HG03097 (cell line): ENCODE measurements around the gene CALN1.
"Not testable (repeated sequence)": the region's sequence is repeated elsewhere in the genome, so short reads cannot be mapped to it uniquely, and the experiment has no call there.

Experiments used
- ATAC-seq: cut with Tn5 transposase; IDR thresholded peaks from one replicate; pipeline ENCODE4 v1.9.1; 2021; ENCODE audit not compliant: unreplicated experiment, low FRiP score

The CALN1 gene

DNA sequence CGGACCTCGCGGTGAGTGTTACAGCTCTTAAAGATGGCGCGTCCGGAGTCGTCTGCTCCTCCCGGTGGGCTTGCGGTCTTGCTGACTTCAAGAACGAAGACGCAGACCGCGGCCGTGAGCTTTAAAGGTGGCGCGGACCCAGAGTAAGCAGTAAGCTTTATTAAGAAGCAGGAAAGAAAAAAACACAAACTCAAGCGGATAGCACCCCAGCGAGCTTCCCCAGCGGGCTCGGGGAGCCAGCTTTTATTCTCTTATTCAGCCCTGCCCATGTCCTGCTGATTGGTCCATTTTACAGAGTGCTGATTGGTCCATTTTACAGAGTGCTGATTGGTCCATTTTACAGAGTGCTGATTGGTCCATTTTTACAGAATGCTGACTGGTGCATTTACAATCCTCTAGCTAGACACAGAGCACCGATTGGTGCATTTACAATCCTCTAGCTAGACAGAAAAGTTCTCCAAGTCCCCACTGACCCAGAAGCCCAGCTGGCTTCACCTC, at the start of gene CALN1:
Gene CALN1, minus strand, starts transcription at position 218 of the 498 bp plus-strand sequence.
- not testable (repeated sequence) for ATAC-seq

DNA sequence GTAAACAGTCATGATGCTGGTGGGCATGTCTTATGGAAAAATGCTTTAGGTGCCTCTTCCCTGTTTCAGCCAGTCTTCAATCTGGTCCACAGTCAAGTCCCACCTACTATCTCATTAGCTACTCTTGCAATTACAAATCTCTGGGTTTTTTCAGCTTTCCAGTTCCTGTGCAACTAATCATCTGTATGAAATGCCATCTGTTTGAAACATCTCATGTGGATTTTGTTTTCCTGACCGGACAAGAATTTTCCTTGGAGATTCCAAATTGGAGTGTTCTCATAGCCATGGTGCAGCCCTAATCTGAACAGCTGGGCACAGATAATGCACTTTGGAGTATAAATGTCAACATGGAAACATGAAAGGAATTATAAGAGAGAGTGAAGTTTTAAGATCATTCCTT, 41.3 kb upstream of the CALN1 start:
- ATAC-seq = no peak

DNA sequence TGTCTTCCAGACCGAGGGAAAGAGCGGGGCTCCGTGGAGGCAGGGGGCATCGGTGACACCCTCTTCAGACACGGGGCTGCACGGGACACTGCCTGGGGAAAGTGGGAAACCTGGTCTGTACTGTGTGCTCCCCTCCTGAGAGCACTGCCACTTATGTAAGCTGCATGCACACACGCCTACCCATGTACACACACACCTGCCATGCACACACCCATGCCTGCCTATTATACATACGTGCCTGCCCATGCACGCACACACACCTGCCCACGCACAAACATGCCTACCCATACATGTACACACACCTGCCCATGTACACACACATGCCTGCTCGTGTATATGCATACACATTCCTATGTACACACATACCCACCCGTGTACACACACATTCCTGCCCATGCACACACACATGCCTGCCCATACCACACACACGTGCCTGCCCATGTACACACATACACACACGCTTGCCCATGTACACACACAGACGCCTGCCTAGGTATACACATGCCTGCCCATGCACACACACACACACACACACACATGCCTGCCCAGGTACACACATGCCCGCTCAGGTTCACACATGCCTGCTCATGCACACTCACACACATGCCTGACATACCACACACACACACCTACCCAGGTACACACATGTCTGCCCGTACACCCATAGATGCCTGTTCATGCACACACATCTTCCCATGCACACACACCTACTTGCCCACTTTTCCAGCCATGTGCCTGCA, 35.5 kb upstream of the CALN1 start:
- no peak for ATAC-seq

DNA sequence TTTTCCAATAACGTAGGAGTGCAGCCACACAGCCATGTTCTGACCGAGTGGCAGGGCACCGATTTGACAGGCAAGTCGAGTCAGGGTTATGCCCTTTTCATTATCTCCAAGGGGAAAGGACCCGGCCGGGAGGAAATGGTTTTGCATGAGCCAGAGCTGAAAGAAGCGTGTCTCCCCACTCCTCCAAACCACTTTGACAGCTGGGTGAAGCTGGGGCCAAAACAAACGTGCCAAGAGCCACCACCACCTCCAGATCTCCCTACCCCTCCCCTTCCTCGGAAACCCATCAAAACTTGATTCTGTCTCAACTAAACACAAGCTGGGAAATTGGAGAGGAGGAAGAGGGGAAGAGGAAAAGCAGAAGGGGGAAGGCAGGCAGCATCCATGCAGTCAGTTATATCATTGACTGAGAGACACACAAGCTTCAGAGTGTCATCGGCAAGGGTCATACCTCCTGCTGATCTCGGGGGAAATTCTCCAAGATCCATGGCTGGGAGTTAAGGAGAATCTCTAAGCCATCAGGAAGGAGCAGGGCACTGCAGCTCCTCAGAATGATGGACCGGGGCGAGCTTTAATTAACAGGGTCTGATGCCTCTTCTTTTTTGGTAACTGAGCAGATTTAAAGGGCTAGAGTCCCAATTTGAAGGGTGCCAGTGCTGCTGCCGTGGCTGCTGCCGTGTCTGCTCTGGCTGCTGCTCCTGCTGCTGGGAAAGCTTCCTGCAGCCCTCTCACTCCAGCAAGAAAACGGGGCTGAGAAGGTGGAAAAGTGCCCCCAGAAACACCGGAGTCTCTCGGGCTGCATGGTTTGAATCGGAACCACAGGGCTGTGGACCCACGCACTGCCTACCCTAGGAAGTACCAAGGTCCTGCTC, 34.7 kb upstream of the CALN1 start:
- no peak for ATAC-seq

DNA sequence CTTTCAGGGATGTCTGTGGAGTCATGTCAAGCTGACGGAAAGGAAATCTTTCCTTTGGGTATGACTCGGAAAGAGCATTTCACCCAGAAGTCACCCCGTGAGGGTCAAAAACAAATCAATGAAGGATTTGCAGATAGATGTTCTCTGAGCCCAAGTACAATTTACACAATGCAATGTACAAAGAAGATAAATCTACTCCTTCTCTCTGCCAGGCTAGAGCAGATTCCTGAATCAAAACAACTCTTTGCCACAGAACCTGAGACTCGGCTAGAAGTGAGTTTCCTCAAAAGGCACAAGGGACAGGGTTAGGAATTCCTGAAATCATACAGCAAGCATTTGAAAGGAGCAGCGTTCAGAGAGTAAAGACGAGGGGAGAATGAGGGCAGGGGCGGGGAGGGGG, 34.0 kb upstream of the CALN1 start:
- no peak for ATAC-seq

DNA sequence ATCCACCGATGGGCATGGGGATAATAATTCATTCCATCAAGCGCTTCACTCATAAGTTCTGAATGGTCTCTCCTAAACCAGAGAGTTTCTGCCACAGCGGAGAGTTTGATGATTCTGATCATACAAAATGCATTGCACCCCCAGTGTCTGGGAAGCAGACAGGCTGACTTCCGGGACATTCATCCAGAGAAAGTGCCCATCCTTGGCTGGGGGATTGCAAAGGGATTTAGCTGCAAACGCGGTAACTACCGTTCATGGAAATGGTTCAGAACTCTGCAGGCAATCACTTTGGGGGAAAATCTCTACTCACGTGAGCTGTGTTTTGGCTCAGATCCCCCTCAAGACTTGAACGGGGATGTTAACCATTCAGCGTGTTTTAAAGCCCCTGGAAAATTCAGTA, 33.4 kb upstream of the CALN1 start:
- ATAC-seq = no peak

DNA sequence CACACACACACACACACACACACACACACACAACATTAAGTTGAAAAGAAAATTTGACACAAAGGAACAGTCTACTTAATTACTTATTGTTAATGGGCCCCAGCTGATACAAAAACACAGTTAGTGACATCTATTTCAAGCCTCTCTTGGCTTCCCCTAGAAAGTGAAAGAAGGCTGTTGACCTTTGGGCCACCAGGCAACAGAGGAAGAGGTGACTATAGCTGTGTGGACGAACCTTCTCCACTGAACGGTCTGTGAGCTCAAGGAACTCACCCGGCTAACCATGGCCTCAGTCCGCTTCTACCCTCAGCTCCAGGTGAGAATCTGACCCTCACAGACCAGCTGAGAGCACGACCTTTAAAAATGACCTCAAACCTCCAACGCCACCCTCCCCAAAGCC, 32.9 kb upstream of the CALN1 start:
- no peak for ATAC-seq

DNA sequence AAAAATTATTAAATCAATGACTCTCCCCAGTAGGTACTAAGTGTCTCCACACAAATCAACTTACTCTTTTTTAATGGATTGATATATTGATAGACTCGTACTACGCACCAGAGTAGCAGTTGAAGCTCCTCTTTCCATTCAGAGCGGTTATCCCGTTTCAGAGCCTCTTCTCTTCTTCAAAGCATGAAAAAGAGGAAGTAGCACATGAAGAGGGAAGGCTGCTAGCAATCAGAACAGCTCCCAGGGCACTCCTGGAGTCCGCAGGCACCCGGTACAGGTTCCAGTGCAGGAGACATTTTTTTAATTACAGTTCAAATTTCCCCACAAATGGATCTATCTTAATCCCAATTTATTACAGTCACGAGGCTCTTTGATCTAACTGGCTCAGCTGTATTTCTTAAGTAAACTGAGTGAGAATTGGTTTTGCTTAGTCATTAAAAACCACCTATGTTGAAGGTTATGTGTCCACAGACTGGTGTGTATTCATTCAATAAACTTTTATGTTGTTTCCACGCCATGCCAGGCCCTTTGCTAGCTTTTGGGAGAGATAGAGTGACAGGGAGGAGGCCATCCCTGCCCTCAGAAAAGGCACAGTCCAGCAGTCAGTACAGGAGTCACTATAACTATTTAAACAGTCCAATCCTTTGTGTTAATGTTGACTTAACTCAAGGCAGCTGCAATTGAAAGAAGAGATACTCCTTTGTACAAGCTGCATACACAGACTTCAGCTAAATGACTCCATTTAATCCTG, 32.1 kb upstream of the CALN1 start:
- no peak for ATAC-seq

DNA sequence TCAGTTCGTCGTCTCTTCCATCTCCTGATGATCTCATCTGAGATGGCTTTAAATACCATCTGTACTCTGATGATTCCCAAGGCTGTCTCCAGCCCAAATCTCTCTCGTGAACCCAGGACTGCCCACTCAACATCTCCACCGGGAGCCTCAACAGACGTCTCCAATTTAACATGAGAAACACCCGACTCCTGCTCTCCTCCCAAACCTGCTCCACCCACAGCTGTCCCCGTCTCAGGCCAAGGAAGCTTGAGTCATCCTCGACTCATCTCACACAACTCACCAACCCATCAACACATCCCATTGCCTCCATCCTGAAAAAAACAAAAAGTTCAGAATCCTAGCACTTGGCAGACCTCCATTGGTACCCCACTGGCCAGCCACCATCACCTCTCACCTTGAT, 29.7 kb upstream of the CALN1 start:
- no peak for ATAC-seq

DNA sequence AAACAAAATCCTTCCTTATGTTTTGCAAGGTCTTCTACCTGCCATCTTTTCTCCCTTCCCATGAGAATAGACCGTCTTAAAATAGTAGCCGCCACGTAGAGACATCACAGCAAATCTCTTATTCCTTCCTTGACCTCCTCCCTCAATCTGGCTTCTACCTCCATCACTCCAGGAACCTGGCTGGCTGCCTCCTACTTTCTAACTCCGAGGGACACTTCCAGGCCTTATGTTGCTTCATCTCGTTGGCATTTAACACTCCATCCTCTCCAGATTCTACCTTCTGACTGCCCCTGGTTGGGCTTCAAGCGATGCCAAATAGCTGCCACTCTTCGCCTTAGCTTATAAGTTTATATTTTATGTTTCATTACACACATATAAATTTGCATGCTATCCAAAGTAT, 26.4 kb upstream of the CALN1 start:
- ATAC-seq = no peak

DNA sequence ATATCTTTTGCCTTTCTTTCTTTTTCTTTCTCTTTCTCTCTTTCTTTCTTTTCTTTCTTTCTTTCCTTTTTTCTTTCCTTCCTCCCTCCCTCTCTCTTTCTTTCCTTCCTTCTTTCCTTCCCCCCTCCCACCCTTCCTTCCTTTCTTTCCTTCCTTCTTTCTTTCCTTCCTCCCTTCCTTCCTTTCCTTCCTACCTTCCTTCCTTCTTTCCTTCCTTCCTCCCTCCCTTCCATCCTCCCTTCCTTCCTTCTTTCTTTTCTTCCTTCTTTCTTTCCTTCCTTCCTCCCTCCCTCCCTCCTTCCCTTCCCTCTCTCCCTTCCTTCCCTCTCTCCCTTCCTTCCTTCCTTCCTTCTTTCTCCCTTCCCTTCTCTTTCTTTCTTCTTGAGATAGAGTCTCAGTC, 25.5 kb upstream of the CALN1 start:
- ATAC-seq = no peak

DNA sequence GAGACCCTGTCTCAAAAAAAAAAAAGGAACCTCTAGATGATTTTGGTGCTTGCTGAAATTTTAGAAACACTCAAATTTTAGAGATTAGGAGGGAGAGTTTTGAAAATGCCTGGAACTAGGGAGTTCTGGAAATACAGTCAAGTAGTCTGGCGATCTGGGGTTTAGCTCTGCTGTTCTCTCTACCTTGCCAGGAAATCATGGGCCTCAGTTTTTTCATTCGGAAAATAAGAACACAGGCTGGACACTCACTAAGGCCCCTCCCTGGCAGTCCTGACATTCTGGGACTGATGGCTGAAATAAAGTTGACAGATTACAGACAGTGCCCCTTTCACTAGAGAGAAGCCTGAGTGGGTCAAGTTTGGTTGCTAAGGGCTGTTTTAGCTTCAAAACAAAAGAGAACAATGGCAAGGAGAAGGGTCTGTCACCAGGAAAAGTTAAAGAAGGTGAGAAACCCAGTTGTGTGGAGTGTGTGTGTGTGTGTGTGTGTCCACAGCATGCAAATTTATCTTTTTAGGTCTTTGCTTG, 25.0 kb upstream of the CALN1 start:
- no peak for ATAC-seq

DNA sequence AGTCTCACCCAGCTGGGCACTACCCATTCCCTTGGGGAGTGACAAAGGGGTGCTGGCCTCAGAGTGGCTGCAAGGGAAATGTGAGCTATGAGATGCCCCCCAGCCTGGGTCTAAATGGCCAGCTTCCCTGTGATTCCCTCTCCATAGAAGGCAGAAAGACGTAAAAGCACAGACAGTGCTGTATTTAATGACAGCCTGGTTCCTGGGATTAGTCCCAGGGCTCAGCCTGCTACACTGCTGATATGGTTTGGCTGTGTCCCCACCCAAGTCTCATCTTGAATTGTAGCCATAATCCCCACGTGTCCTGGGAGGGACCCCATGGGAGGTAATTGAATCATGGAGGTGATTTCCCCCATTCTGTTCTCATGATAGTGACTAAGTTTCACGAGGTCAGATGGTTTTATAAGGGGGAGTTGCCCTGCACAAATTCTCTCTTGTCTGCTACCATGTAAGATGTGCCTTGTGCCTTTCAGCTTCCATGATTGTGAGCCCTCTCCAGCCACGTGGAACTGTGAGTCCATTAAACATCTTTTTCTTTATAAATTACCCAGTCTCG, 23.9 kb upstream of the CALN1 start:
- no peak for ATAC-seq

DNA sequence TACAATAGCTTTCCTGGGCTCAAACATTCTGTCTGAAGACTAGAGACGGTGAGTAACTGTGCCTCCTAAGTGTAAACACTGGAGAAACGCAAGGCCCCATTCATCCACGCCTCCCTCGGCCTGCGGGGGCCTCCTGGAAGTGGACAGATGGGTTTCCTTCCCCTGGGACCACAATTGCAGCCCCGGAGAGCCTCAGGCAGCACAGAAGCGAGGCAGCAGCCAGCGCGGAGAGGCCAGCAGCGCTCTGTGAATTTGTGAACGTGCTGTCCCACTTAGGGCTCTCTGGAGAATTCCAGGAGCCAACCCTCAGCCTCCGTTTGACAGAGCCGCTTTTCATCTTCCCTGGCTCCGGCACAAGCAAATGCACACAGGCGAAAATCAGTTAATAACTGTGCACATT, 23.2 kb upstream of the CALN1 start:
- no peak for ATAC-seq

DNA sequence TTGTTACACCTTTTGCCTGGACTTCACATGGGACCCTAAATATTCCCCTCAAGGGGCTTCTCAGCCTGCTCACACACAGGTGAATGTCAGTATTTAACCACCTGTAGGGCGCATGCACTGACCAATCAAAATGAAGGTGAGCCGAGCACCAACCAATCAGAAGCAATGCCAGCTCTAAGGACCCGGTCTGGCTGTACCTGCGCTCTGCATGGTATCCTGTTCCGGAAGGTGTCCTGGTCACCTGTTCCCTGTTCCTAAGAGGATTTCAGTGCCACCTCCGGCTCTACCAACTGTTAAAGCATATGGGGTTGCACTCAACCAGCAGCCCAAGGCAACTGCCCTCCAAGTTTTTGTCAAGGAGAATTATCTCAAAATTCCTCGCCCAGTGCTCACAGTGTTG, 18.4 kb upstream of the CALN1 start:
- ATAC-seq = no peak

DNA sequence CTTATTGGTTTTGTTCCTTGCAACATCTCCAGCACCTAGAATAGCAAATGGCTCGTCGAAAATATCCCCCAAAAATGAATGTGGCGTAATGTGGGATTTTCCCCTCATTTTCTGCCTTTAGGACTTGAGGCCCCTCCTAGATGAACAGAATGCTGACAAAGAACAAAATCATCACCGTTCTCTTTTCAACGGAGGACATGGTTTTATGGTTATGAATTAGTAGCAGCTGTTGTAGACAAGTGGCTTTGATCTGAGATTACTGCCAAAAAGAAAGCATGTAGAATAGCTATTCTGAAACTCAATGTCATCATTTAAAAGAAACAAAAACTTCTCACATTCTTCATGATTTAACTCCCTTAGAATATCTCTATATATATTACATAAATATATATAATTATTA, 17.2 kb upstream of the CALN1 start:
- ATAC-seq = no peak

DNA sequence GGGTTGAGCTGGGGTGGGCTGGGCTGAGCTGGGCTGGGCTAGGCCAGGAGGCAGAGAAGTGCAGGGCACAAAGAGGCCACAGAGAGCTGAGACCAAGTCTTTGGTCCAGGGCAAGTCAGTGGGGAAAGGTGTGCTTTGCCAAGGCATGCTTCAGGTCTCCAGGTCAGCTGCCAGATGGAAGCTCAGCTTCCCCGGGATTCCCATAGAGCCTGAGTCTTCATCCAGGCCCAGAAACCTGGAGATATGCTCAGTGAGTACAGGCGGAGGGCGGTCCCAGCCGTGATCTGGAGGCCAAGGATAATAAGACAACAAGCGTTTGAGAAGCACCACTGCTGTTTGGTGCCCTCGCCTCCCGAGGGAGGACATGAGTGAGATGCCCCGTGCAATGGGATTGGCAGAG, 4.7 kb upstream of the CALN1 start:
- no peak for ATAC-seq

DNA sequence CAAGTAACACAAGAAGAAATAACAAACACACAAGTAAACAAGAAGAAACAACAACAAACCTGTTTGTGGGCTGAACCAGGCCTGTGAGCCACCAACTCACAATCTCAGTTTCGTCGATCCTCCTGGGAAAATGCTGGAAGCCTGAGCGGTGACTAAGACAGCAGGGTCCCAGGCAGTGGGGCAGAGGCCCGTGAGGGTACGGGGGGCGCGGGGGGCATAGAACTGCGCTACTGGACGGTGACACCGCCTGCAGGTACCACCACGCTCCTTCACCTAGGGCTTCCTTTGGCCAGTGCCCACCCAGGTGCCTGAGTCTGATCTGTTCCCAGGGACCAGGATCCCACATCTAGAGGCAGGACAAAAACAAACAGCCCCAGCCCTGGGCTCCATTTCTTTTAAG, 3.4 kb upstream of the CALN1 start:
- ATAC-seq = no peak

DNA sequence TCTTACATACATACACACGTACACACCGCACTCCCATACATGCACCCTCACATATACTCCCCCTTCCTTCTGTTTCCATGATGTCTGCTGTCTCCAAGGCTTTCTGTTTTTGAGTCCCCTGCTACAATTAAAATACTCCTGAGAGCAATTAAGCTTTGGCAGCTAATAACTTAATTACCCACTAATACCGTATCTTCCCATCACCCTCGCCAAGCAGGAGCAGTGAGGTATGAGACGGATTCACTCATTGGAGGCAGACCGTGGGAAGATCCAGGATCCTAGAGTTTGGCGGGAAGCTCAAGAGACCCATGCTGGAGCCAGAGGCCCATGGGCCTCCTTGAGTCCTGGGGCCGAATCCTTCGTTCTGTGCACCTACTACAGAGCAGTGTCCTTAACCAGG, 1.7 kb upstream of the CALN1 start:
- ATAC-seq = no peak

DNA sequence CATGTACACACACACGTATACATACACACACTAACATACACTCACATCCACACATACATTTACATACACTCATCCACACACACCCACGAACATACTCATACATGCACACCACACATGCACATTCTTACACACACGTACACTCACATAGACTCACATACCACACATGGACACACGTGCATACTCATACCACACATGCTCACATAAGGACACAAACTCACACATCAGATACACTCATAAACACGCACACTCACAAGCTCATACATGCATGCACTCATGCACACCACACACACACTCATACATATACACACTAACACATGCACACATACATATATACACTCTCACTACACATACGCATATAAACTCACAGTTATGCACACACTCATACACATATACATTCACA, 1.2 kb upstream of the CALN1 start:
- ATAC-seq = no peak

DNA sequence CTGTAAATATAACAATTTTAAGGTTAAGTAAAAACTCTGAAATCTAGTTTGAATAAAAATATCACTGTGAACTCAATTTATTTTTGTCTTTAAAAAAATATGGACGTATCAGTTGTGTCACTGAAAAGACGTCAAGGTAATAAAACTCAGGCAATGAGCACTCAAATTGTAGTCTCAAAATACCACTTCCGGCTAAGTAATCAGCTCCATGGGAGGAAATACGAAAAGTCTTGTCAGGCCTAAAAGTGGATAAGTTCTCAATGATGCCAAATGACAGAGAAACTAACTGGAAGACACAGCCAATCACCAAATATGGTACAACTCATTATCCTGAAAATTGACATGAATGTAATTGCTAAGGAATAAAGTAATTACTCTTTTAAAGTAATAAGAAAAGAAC, 719 bp downstream of the CALN1 start:
- ATAC-seq = no peak
